SK-N-SH treated with all-trans-retinoic acid at 6 μM for 48 hours (cell line): ENCODE measurements around the gene VSIG4.

ENCODE experiments used
- ATAC-seq: fragments of 200-7000 bp; cut with Tn5 transposase; 3 replicates; pipeline ENCODE4 v1.9.1; 2020; ENCODE audit warnings: mild to moderate bottlenecking, moderate library complexity
- ARNTL ChIP-seq: fragments of 450-650 bp; formaldehyde crosslinking; IDR thresholded peaks from 2 replicates; pipeline ENCODE4 v1.5.0; 2020; ENCODE audit warnings: low read depth, mild to moderate bottlenecking, moderate library complexity, borderline replicate concordance
- BACH2 ChIP-seq: fragments of 250-450 bp; sonication (Bioruptor Pico); IDR thresholded peaks from 2 replicates; pipeline ENCODE4 v1.9.0; 2021; ENCODE audit warnings: mild to moderate bottlenecking, borderline replicate concordance
- CREB5 ChIP-seq: fragments of 250-450 bp; sonication (Bioruptor Pico); IDR thresholded peaks from 2 replicates; pipeline ENCODE4 v1.5.1; 2020; ENCODE audit warnings: low read depth, mild to moderate bottlenecking, moderate library complexity
- CSDC2 ChIP-seq: fragments of 250-450 bp; sonication (Bioruptor Pico); IDR thresholded peaks from 2 replicates; pipeline ENCODE4 v1.5.0; 2020; ENCODE audit warnings: mild to moderate bottlenecking, moderate library complexity
- CSRNP3 ChIP-seq: fragments of 250-450 bp; sonication (Bioruptor Pico); IDR thresholded peaks from 2 replicates; pipeline ENCODE4 v1.5.1; 2021; ENCODE audit warnings: mild to moderate bottlenecking, moderate library complexity
- GLIS3 ChIP-seq: fragments of 250-450 bp; sonication (Bioruptor Pico); IDR thresholded peaks from 2 replicates; pipeline ENCODE4 v1.5.0; 2020; ENCODE audit warnings: mild to moderate bottlenecking, moderate library complexity
- ISL1 ChIP-seq: fragments of 250-450 bp; sonication (Bioruptor Pico); IDR thresholded peaks from 2 replicates; pipeline ENCODE4 v2.1.2; 2022; ENCODE audit warnings: mild to moderate bottlenecking, moderate library complexity
- OSR1 ChIP-seq: fragments of 250-450 bp; sonication (Bioruptor Pico); IDR thresholded peaks from 2 replicates; pipeline ENCODE4 v1.8.0; 2022; ENCODE audit warnings: moderate library complexity, mild to moderate bottlenecking, inconsistent platforms
- PATZ1 ChIP-seq: fragments of 250-450 bp; sonication (Bioruptor Pico); IDR thresholded peaks from 2 replicates; pipeline ENCODE4 v1.8.0; 2020; ENCODE audit warnings: mild to moderate bottlenecking, moderate library complexity, borderline replicate concordance
- POU6F1 ChIP-seq: fragments of 250-450 bp; sonication (Bioruptor Pico); IDR thresholded peaks from 2 replicates; pipeline ENCODE4 v1.8.0; 2021; ENCODE audit warnings: low read depth, mild to moderate bottlenecking, moderate library complexity, borderline replicate concordance
- PPARA ChIP-seq: fragments of 250-450 bp; sonication (Bioruptor Pico); IDR thresholded peaks from 2 replicates; pipeline ENCODE4 v1.5.0; 2020; ENCODE audit warnings: mild to moderate bottlenecking, borderline replicate concordance
- RARB ChIP-seq: fragments of 250-450 bp; sonication (Bioruptor Pico); IDR thresholded peaks from 2 replicates; pipeline ENCODE4 v1.8.0; 2021; ENCODE audit warnings: mild to moderate bottlenecking, moderate library complexity
- SNAI2 ChIP-seq: fragments of 250-450 bp; sonication (Bioruptor Pico); IDR thresholded peaks from 2 replicates; pipeline ENCODE4 v1.5.0; 2020; ENCODE audit warnings: mild to moderate bottlenecking, moderate library complexity
- TCF4 ChIP-seq: fragments of 250-450 bp; sonication (Bioruptor Pico); IDR thresholded peaks from 2 replicates; pipeline ENCODE4 v1.8.0; 2021; ENCODE audit warnings: mild to moderate bottlenecking, moderate library complexity, borderline replicate concordance
- TOX ChIP-seq: fragments of 250-450 bp; sonication (Bioruptor Pico); IDR thresholded peaks from 2 replicates; pipeline ENCODE4 v1.8.0; 2021; ENCODE audit warnings: mild to moderate bottlenecking, moderate library complexity, borderline replicate concordance
- TSHZ2 ChIP-seq: fragments of 250-450 bp; sonication (Bioruptor Pico); IDR thresholded peaks from 2 replicates; pipeline ENCODE4 v1.5.0; 2020; ENCODE audit warnings: mild to moderate bottlenecking, moderate library complexity
- ZC3H10 ChIP-seq: fragments of 250-450 bp; sonication (Bioruptor Pico); IDR thresholded peaks from 2 replicates; pipeline ENCODE4 v1.5.1; 2021; ENCODE audit warnings: mild to moderate bottlenecking, moderate library complexity
- ZFP30 ChIP-seq: fragments of 450-650 bp; formaldehyde crosslinking; IDR thresholded peaks from 2 replicates; pipeline ENCODE4 v1.5.0; 2022; ENCODE audit warnings: mild to moderate bottlenecking, moderate library complexity
- ZNF565 ChIP-seq: fragments of 450-650 bp; formaldehyde crosslinking; conservative IDR thresholded peaks from 2 replicates; pipeline ENCODE4 v1.5.0; 2020; ENCODE audit warnings: low read depth, mild to moderate bottlenecking, moderate library complexity
- ZNF70 ChIP-seq: fragments of 450-650 bp; formaldehyde crosslinking; IDR thresholded peaks from 2 replicates; pipeline ENCODE4 v1.5.0; 2020; ENCODE audit warnings: mild to moderate bottlenecking, moderate library complexity

The VSIG4 gene

GRCh38 chrX:66043584-66043983 lies 3.7 kb upstream of the VSIG4 start (continued):
- no peak for TF ChIP-seq CSRNP3 (CRISPR knock-in tag)
- TF ChIP-seq CSDC2 (CRISPR knock-in tag), result no peak
- TF ChIP-seq, all 23 proteins: peak for 0

GRCh38 chrX:66042307-66043077 lies 2.6 kb upstream of the VSIG4 start:
- no peak for ATAC-seq
- no peak for TF ChIP-seq CREB5
- TF ChIP-seq ARNTL (CRISPR knock-in tag), result no peak
- TF ChIP-seq ISL1 (CRISPR knock-in tag), result no peak
- no peak for TF ChIP-seq PPARA (CRISPR knock-in tag)
- no peak for TF ChIP-seq TOX (CRISPR knock-in tag)
- no peak for TF ChIP-seq PATZ1 (CRISPR knock-in tag)
- no peak for TF ChIP-seq SNAI2
- no peak for TF ChIP-seq OSR1
- TF ChIP-seq TCF4, result no peak
- no peak for TF ChIP-seq POU6F1
- TF ChIP-seq, all 23 proteins: peak for 0

- TF ChIP-seq ZFP30 (no peak), ZNF70 (CRISPR knock-in tag) (no peak), RARB (CRISPR knock-in tag) (no peak), POU6F1 (no peak), CREB5 (no peak), PPARA (CRISPR knock-in tag) (no peak)
- ATAC-seq, result no peak
Measured at GRCh38 chrX:66038115-66038514, 1.8 kb downstream of the VSIG4 start.

GRCh38 chrX:66036231-66036630 lies 3.6 kb downstream of the VSIG4 start:
- ATAC-seq, result no peak
- TF ChIP-seq PPARA (CRISPR knock-in tag), result no peak
- TF ChIP-seq RARB (CRISPR knock-in tag), result no peak
- TF ChIP-seq ZC3H10, result no peak
- TF ChIP-seq ZNF70 (CRISPR knock-in tag), result no peak
- no peak for TF ChIP-seq CSDC2 (CRISPR knock-in tag)
- TF ChIP-seq TSHZ2 (CRISPR knock-in tag), result no peak
- no peak for TF ChIP-seq GLIS3 (CRISPR knock-in tag)
- no peak for TF ChIP-seq ISL1 (CRISPR knock-in tag)
- no peak for TF ChIP-seq OSR1
- TF ChIP-seq ZNF565 (CRISPR knock-in tag), result no peak
- no peak for TF ChIP-seq BACH2 (CRISPR knock-in tag)
